ENCODE data around the gene MYO1G.

DNA sequence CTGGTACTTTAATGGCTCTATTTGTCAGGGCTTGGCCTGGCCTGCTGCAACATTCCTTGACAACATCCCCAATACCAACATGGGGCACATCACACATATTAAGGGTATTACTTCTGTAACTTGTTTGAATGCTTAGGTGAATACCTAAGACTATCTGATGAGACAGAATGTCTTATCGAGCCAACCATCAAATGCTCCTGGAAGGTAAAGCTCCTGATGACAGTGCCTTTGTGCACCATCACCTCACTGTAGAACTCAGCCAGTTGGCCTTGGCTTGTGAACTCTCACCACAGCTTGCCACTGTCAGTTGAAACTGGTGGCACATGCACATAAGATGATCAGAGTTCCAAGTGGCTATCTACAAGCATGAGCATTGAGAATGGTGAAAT lies 3.7 kb upstream of the MYO1G start:
- no peak for TF ChIP-seq CTCF (conservative IDR thresholded peaks at IDR 0.05 in 1 of 2, IDR thresholded peaks at IDR 0.05 in 1 of 2; ENCODE audit: extremely low read depth in 1 of 2, insufficient read depth in 1 of 2, low read depth in 1 of 2, low read length in 2 of 2)
- TF ChIP-seq EZH2 (IDR thresholded peaks at IDR 0.05; ENCODE audit: borderline replicate concordance, low read length) = no peak

Data from mammary epithelial cell (primary cell).